22Rv1 (cell line): Measurements from ENCODE around the gene OGN.

Source experiments
- H3K27ac ChIP-seq: fragments of 450-650 bp; 2 replicates; pipeline ENCODE4 v1.5.1; 2017
- ZFX ChIP-seq: fragments of 450-650 bp; IDR thresholded peaks from 2 replicates; pipeline ENCODE4 v1.6.1; 2017; ENCODE audit warnings: antibody characterized with exemption, borderline replicate concordance
- TF ChIP-seq, protein P1 (sequence below): fragments of 450-650 bp; IDR thresholded peaks from 2 replicates; pipeline ENCODE4 v1.5.1; 2017; ENCODE audit warnings: mild to moderate bottlenecking

Gene OGN

DNA sequence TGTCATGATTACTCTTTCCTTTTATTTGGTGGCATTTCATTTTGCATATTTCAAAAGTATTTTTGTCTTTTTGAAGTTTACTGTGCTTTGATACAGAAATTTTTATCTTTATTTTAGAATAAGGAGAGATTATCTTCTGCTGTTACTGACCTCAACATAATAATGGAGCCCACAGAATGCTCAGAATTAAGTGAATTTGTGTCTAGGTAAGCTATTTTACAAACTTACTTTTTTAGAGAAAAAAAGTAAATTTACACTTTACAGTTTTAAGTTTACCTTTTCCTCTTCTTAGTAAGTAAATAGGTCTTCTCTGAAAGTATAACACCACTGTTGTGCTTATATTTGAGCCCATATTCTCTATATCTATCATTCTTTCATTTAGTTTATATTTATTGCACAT, 58.8 kb downstream of the OGN start:
- no peak overlapping the region for H3K27ac ChIP-seq
- TF ChIP-seq, protein P1, sequence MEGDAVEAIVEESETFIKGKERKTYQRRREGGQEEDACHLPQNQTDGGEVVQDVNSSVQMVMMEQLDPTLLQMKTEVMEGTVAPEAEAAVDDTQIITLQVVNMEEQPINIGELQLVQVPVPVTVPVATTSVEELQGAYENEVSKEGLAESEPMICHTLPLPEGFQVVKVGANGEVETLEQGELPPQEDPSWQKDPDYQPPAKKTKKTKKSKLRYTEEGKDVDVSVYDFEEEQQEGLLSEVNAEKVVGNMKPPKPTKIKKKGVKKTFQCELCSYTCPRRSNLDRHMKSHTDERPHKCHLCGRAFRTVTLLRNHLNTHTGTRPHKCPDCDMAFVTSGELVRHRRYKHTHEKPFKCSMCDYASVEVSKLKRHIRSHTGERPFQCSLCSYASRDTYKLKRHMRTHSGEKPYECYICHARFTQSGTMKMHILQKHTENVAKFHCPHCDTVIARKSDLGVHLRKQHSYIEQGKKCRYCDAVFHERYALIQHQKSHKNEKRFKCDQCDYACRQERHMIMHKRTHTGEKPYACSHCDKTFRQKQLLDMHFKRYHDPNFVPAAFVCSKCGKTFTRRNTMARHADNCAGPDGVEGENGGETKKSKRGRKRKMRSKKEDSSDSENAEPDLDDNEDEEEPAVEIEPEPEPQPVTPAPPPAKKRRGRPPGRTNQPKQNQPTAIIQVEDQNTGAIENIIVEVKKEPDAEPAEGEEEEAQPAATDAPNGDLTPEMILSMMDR = no peak
- no peak for TF ChIP-seq ZFX

DNA sequence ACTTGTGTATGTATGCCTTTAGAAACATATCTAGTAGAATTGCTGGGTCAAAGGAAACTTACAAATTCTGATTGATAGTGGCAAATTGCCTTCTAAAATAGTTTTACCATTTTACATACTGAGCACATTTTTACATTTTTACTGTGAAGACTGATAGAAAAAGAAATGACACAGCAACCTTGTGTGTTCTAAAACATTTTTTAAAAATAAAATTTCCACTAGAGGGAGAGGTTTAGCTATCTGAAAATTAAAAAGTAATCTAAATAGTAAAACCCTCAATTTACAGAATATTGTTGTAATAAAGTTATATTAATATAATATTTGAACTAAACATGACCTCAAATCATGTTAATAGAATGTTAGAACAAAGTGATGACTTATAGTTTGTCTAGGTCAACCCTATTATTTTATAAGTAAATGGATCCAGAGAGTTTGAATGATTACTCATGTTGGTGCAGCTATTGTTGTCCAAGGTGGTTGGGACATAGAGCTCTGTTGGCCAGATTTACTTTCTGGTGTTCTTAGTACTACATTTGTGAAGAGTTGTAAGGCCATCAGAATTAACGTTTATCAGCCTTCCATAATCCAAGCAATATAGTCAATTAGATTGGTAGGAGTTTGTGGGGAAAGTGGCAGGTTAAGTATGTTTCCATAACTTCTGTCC, 61.4 kb downstream of the OGN start:
- no peak overlapping the region for H3K27ac ChIP-seq
- no peak for TF ChIP-seq ZFX
- TF ChIP-seq, protein P1 = no peak

DNA sequence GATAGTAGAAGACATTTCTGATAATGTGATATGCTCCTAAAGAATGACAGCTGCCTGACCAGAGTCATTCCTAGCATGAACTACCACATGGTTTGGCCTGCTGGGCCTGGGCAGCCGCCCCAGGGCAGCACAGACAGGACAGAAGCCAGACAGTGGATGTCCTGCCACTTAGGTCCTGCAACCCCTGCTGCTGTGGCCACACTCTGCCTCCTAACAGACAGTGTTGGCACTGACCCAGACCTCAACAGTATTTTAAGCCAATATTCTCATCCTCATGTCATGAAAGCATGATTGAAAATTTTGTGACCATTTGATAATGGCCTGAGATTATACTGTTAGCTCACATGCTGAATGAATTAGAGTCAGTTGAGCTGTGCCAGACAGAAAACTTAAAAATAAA, 62.8 kb downstream of the OGN start:
- TF ChIP-seq ZFX = no peak
- TF ChIP-seq, protein P1 = no peak
- H3K27ac ChIP-seq = no peak overlapping the region

DNA sequence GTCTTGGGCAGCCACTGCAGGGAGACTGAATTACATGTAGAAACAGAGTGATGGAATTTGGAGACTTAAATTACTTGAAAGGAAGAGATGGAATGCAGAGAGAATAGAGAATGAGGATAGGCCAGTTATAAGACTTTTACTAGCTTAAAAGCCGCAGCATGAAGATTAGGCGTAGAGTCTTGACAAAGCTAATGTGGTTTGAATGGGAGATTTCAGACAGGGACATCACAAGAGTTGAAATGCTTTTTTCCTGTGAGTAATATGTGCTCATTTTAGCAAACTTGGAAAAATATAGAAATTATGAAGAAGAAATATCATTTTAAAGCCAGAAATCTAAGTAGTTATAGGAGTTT, 71.1 kb downstream of the OGN start:
- TF ChIP-seq, protein P1 = no peak
- TF ChIP-seq ZFX = no peak
- H3K27ac ChIP-seq = no peak overlapping the region
